H7 (cell line): Measurements from ENCODE around the gene MCTP2. TPM values are rescaled to one million over a fixed set of nuclear protein-coding genes. Genes with fewer than 3 reads are reported as not detected.

Experiments
- DNase-seq: peaks from one replicate; pipeline ENCODE4 v3.0.0; 2012
- H3K27me3 ChIP-seq: 2 replicates; pipeline ENCODE4 v1.6.0; 2011; ENCODE audit warnings: mild to moderate bottlenecking, low read length; ENCODE audit not compliant: control insufficient read depth, insufficient read depth
- H3K36me3 ChIP-seq: replicated peaks from 2 replicates; pipeline ENCODE4 v1.5.1; 2011; ENCODE audit warnings: low read length; ENCODE audit not compliant: control insufficient read depth, insufficient read depth
- H3K4me3 ChIP-seq: 2 replicates; pipeline ENCODE4 v1.5.1; 2011; ENCODE audit warnings: low read depth, mild to moderate bottlenecking, control low read depth, low read length, moderate library complexity; ENCODE audit not compliant: insufficient read depth
- total RNA-seq: library from RNA; depleted of rRNA; stranded (reverse); fragments of >200 nt; shearing (Covaris generic); gene quantifications from 2 replicates; pipeline ENCODE4 v1.2.3, GENCODE V29; 2014; rRNA removed

MCTP2 gene, protein sequence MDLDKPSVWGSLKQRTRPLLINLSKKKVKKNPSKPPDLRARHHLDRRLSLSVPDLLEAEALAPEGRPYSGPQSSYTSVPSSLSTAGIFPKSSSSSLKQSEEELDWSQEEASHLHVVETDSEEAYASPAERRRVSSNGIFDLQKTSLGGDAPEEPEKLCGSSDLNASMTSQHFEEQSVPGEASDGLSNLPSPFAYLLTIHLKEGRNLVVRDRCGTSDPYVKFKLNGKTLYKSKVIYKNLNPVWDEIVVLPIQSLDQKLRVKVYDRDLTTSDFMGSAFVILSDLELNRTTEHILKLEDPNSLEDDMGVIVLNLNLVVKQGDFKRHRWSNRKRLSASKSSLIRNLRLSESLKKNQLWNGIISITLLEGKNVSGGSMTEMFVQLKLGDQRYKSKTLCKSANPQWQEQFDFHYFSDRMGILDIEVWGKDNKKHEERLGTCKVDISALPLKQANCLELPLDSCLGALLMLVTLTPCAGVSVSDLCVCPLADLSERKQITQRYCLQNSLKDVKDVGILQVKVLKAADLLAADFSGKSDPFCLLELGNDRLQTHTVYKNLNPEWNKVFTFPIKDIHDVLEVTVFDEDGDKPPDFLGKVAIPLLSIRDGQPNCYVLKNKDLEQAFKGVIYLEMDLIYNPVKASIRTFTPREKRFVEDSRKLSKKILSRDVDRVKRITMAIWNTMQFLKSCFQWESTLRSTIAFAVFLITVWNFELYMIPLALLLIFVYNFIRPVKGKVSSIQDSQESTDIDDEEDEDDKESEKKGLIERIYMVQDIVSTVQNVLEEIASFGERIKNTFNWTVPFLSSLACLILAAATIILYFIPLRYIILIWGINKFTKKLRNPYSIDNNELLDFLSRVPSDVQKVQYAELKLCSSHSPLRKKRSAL
- 4.2 and 4.7 TPM in 2 replicates for total RNA-seq

DNA sequence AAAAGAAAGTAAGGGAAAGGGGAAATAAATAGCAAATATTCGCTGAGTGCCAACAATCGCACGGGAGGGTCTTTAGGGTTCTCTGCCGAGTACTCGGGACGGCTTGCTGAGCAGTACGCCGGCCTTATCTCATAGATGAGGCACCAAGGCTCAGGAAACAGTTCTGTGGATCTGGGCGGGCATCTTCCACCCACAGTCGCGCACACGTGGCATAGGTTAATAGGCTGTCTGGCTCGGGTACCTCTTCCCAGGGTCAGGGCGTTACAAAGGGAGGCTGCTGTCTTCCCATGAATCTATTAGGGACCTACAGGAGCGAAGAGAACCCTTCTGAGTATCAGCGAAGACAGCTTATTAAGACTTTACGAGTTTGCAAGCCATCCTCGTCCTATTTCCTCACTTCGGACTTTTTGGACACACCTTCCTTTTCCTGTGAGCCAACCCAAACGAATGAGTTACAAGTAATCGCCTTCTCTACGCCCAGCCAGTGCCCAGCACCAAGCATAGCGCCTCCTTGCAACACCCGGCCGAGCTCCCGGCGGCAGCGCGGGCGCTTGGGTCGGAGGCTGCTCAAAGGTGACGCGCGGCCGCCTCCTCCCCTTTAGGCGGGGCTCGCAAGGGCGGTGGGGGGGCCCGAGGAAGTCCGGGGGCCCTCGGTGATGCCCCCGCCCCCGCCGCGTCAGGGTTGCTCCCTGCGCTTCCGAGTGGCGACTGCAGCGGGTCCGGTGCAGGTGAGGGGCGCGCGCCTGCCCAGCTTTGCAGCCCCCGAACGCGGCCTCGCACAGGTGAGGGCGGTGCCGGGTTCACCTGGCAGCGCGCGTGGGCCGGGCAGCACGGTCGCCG is at the start of gene MCTP2:
Gene MCTP2 (plus strand): TSS at position 679 of the 840 bp plus-strand sequence. CDS start 66,705 bp downstream, outside the sequence.
- peak; percentile 87 for DNase-seq
- Histone ChIP-seq H3K27me3 (peaks cover 5% of the 10 kb centered on the region; the same call in 1 of the 2 replicates), H3K4me3 (peak within 1 kb of the TSS; percentile 63), H3K36me3 (no peaks in the 10 kb centered on the region)

DNA sequence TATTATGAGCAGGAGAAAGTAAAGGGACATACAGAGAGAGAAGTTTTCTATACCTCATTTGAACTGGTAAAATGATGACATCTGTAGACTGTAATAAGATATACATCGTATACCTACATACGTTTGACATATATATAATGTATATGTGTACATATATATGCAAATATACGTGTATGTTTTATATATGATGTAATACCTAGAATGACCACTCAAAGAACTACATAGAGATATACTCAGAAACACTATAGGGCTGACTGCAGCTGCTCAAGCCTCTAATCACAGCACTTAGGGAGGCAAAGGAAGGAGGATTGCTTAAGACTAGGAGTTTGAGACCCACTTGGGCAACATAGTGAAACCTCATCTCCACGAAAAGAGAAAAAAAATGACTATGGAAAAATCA is 48.5 kb upstream of the MCTP2 start:
- DNase-seq, result no peak
- Histone ChIP-seq H3K36me3 (no peaks in the 10 kb centered on the region), H3K4me3 (no peak overlapping the region), H3K27me3 (no peaks in the 10 kb centered on the region)

DNA sequence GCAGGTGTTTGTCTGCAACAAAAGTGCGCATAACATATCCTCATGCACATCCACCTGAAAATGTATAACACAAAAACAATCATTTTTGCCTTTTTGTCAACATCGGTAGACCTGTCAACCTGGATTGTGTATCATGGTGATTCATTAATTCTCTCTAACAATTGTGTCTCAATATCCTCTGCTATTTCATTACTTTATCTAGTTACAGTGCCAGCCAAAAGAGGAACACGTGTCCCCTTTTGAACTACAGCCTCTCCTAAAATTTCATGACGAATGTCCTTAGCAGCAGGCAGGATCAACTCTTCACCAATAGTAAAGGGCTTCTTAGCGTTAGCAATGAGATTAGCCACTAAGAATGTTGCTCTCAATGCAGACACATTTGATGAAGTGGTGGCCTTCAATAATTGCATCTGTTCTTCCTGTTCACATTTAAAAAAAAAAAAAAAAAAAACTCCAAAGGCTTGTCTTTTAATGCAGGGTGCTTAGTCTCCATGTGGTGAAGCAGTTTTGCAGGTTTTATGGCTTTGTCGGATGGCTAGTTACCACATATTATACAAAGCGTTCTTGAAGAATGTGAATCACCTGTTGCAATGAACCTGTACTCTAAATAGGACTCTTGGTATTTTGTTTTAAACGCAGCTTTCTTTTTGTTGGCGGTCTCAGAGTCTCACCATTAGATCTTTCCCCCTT is 45.7 kb upstream of the MCTP2 start:
- Histone ChIP-seq H3K4me3 (no peak overlapping the region), H3K36me3 (no peaks in the 10 kb centered on the region), H3K27me3 (no peaks in the 10 kb centered on the region)
- DNase-seq, result no peak

DNA sequence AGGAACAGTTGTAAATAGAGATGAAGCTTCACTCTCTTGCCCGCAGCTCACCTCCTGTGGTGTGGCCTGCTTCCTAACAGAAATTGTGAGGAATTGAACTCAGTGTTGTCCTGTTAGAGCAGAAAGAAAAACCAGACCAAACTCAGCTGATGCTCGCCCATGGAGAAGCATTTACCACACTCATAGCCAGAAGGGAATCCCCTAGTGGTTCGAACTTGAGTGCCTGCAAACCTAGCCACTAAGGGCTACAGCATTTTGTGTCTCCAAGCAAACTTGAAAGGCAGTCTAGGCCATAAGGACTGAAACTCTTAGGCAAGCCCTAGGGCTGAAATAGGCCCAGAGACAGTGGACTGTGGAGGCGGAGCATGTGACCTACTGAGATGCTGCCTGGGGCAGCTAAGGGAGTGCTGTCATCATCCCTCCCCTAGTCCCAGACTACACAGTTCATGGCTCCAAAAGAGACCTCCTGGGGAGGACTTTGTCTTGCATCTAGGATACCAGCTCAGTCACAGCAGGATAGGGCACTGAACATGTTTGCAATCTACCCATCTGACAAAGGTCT is 44.5 kb upstream of the MCTP2 start:
- Histone ChIP-seq H3K36me3 (no peaks in the 10 kb centered on the region), H3K27me3 (no peaks in the 10 kb centered on the region), H3K4me3 (no peak overlapping the region)
- DNase-seq, result no peak

DNA sequence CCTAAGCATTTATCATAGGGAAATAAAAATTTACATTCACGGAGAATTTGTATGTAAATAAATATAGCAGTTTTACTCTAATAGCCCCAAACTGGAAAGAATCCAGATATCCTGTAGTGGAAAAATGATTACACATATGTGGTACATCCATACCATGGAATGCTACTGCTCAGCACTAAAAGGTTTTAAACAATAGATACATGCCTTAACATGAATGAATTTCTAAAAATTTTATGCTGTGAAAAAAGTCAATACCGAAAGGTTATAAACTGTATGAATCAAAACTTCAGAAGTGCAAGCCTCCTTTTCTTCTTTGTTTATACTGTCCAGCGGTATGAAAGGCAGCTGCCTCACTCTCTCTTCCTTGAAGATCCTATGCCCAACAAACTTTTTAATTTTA is 37.5 kb upstream of the MCTP2 start:
- Histone ChIP-seq H3K4me3 (no peak overlapping the region), H3K36me3 (no peaks in the 10 kb centered on the region), H3K27me3 (no peaks in the 10 kb centered on the region)
- DNase-seq, result no peak

DNA sequence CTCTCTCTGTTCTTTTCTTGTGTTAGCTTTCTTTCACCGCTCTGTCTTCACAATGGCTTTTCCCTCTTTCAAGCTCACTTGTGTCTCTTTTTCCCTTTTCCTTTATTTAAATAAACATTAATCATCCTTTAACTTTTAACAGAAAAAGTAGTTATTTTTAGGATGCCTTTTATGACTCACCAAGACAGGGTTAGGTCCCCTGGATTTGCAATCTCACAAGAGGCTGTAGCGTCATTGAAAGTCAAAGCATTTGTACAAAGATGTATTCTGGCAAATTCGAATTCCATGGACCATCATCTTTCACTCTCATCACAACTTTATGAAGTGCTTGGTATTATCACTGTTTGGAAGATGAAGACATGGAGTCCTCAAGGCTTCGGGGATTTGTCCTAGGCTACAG is 34.8 kb upstream of the MCTP2 start:
- H3K4me3 ChIP-seq, result no peak overlapping the region

DNA sequence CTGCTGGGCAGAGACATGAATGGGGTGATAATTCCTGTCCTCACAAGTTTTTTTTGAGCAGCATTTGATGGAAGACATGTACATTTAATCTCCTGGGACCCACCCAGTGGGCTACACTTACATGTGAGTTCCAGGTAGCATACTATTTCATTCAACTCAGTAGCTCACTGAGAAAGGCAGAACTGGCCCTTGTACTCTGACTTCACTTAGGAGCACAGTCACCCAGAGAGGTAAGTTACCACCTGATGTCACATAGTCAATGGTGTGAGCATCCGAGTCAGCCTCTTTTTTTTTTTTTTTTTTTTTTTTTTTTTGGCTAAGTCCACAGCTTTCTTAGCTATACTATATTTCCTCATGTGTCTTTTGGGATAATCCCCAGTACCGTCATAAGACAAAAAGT is 32.7 kb upstream of the MCTP2 start:
- H3K4me3 ChIP-seq, result no peak overlapping the region
- no peak for DNase-seq
- no peaks in the 10 kb centered on the region for H3K36me3 ChIP-seq
- H3K27me3 ChIP-seq, result no peaks in the 10 kb centered on the region

More for the DNA sequence above, 34.8 kb upstream of the MCTP2 start:
- no peak for DNase-seq
- no peaks in the 10 kb centered on the region for H3K36me3 ChIP-seq
- no peaks in the 10 kb centered on the region for H3K27me3 ChIP-seq

DNA sequence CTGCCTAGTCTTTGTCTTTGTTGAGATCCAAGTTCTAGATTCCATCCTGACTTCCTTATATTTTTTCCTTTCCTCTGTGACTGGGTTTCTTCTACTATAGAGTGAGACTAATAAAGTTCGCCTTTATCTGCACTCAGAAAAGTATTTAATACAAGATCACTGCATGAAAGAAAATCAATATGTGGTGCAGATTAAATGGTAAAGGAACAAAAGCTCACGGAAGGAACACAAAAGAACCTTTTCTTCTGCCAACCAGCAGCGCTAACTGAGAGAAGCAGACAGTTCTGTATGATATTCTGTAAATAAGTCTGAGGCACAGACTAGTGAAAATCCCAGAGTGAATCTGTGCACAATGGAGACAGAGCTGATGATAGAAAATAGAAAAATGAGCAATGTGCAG is 31.6 kb upstream of the MCTP2 start:
- no peaks in the 10 kb centered on the region for H3K27me3 ChIP-seq
- H3K4me3 ChIP-seq, result no peak overlapping the region
- H3K36me3 ChIP-seq, result no peaks in the 10 kb centered on the region
- DNase-seq, result no peak

DNA sequence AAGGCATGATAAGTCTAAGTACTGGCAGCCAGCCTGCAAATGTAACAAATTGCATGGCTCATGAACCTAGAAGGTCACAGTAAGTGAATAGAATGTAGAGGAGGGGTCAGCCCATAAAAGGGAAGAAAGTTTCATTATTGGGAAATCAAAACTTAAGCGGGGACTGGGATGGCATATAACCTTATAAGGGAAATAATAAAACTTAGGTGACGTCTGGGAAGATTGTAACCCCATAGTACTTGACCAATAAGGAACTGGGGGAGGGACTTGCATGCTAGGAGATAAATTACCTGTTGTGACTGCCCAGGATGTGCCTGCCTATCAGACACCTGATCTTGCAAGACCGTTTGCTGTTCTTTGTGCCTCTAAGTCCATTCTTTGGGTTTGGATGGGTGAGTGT is 28.1 kb upstream of the MCTP2 start:
- H3K27me3 ChIP-seq, result no peaks in the 10 kb centered on the region
- no peak overlapping the region for H3K4me3 ChIP-seq
- no peaks in the 10 kb centered on the region for H3K36me3 ChIP-seq
- no peak for DNase-seq

DNA sequence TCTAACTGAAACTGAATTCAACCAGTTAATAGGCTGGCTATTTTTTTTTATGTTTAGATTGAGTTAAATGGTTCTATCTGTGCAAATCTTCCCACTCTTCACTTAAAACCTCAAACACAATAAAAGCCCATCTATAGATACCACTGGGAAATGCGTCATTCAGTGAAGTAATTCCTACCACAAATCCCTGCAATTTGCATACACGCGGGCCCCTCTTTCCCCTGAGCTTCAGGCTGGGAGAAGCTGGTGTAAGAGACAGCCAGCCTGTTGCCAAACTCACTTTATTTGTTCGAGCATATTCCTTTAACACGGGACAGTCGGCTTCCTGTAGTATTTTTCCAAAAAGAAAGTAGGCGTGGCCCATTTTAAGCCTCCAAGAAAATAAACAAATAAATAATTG is 26.0 kb upstream of the MCTP2 start:
- no peaks in the 10 kb centered on the region for H3K27me3 ChIP-seq
- no peaks in the 10 kb centered on the region for H3K36me3 ChIP-seq
- peak; percentile 23 for DNase-seq
- no peak overlapping the region for H3K4me3 ChIP-seq

DNA sequence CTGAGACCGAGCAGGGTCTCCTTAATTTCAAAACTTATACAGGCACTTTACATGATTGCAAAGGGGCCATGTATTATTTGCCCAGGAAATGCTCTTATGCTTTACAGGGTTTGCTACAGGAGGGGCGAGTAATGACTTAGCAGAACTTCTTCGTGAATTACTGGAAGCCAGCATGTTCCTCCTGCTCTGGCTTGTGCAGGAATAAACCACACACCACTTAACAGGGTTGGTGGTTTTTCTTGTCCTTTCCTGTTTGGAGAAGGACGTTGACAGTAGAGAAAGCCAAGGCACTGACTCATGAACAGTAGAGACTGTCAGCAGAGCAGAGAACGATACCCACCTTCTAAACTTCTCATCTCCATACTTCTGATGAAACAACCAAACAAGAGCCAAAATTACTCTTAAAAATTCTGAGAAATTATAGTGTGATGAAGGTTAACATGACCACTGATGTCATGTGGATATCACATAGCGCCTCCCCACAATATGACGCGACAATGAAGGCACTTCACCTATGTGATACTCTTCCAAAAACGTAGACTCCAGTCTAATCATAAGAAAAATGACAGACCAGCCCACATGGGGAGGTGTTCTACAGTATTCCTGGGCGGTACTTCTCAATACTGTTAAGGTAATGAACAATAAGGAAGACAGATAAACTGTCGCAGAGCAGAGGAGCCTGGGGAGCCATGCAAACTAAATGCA is 24.7 kb upstream of the MCTP2 start:
- Histone ChIP-seq H3K36me3 (no peaks in the 10 kb centered on the region), H3K4me3 (no peak overlapping the region), H3K27me3 (no peaks in the 10 kb centered on the region)
- DNase-seq, result no peak

DNA sequence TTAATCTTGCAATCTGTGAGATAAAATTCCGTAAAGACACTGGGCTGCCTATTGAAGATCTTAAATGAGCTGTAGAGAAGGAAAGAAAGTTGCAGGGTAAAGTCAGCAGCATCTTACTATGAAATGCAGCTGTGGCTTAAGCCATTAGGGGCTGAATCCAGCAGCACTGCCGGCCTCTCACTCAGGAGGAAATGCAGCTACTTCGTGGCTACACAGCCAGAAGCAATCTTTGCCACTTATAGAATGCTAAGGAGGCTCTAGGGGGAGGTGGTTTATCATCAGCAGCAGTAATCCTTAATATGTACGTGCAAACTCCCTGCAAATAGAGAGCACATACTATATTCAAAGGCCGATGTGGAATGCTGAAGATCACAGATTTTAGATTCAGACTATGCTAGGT is 19.1 kb upstream of the MCTP2 start:
- no peak overlapping the region for H3K4me3 ChIP-seq
- H3K27me3 ChIP-seq, result no peaks in the 10 kb centered on the region
- no peak for DNase-seq
- no peaks in the 10 kb centered on the region for H3K36me3 ChIP-seq

DNA sequence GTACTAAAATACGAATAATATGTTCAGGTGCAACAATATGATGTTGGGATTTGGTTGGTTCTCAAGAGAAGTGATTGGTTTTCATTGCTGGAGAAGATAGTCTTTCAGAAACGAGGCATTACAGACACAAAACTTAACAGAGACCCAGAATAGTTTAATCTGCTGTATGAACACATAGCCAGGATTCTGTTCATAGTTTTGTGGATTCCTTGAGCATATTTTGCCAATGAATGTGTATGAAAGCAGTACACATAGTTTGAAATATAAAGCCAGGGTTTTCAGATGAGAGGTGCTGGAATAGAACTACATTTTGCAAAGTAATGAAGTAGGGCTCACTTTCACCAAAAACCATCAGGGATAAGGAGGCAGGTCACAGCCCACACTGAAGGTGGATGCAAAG is 5.7 kb upstream of the MCTP2 start:
- no peak for DNase-seq
- no peaks in the 10 kb centered on the region for H3K36me3 ChIP-seq
- peaks cover 1% of the 10 kb centered on the region; the same call in 1 of the 2 replicates for H3K27me3 ChIP-seq
- H3K4me3 ChIP-seq, result no peak overlapping the region
